Measurements from ENCODE around the gene PPIG. TPM values are rescaled to one million over a fixed set of nuclear protein-coding genes. Genes with fewer than 3 reads are reported as not detected.

Gene PPIG
- total RNA-seq, 1 donor from 2014 or later, result 88.4 TPM

DNA sequence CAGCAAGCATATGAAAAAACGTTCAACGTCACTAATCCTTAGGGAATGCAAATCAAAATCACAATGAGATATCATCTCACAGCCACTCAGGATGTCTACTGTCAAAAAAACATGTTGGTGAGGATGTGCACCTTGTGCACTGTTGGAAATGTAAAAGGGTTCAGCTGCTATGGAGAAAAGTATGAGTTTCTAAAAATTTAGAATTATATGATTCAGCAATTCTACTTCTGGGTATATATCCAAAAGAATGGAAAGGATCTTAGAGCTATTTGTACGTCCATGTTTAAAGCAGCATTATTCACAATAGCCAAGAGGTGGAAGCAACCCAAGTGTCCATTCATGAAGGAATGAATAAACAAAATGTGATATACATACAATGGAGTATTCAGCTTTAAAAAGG, 60.0 kb downstream of the PPIG start:
- no peaks in the 10 kb centered on the region for H4K20me1 ChIP-seq (ENCODE audit: low read depth)
- H2AFZ ChIP-seq (replicated peaks), result no peak overlapping the region
- no peaks in the 10 kb centered on the region for H3K36me3 Mint-ChIP-seq
- no peak overlapping the region for H3K9ac ChIP-seq
- H3K4me3 ChIP-seq, result no peak overlapping the region
- no peaks in the 10 kb centered on the region for H3K9me3 ChIP-seq (ENCODE audit: low read depth)
- H3F3A ChIP-seq (ENCODE audit: low read depth), result peaks cover 25% of the 10 kb centered on the region
- no peaks in the 10 kb centered on the region for H3K4me1 ChIP-seq
- no peaks in the 10 kb centered on the region for H3K27me3 ChIP-seq
- H3K27me3 Mint-ChIP-seq (ENCODE audit: insufficient read depth, low read depth), result no peaks in the 10 kb centered on the region
- H3K36me3 ChIP-seq, result no peaks in the 10 kb centered on the region
- no peak overlapping the region for H3K4me2 ChIP-seq
- no peak overlapping the region for H3K4me3 Mint-ChIP-seq
- H3K27ac ChIP-seq, result no peak overlapping the region
- no peak for DNase-seq (ENCODE audit: low spot score)
- no peaks in the 10 kb centered on the region for H3K4me1 Mint-ChIP-seq
- TF ChIP-seq CTCF (IDR thresholded peaks at IDR 0.05) (no peak), EZH2 (IDR thresholded peaks at IDR 0.05) (no peak), EZH2phosphoT487 (IDR thresholded peaks at IDR 0.05) (no peak)
- no peaks in the 10 kb centered on the region for H3K79me2 ChIP-seq (ENCODE audit: low read depth)
- H3K9me3 Mint-ChIP-seq, result no peaks in the 10 kb centered on the region
- H3K27ac Mint-ChIP-seq, result no peak overlapping the region

- H3K4me3 Mint-ChIP-seq, result no peak overlapping the region
- H3K36me3 Mint-ChIP-seq, result no peaks in the 10 kb centered on the region
- no peaks in the 10 kb centered on the region for H3K4me1 Mint-ChIP-seq
Measured at GRCh38 chr2:169647496-169647895, 63.3 kb downstream of the PPIG start.

GRCh38 chr2:169649278-169649677, 65.1 kb downstream of the PPIG start:
- no peak overlapping the region for H3K4me2 ChIP-seq
- Mint-ChIP-seq H3K4me3 (no peak overlapping the region), H3K36me3 (no peaks in the 10 kb centered on the region), H3K27ac (no peak overlapping the region), H3K4me1 (no peaks in the 10 kb centered on the region), H3K27me3 (ENCODE audit: insufficient read depth, low read depth) (no peaks in the 10 kb centered on the region), H3K9me3 (no peaks in the 10 kb centered on the region)
- peaks cover 4% of the 10 kb centered on the region for H3F3A ChIP-seq (ENCODE audit: low read depth)
- H3K36me3 ChIP-seq, result no peaks in the 10 kb centered on the region
- H4K20me1 ChIP-seq (ENCODE audit: low read depth), result no peaks in the 10 kb centered on the region
- H3K4me1 ChIP-seq, result no peaks in the 10 kb centered on the region
- no peaks in the 10 kb centered on the region for H3K9me3 ChIP-seq (ENCODE audit: low read depth)
- no peaks in the 10 kb centered on the region for H3K27me3 ChIP-seq
- no peak for TF ChIP-seq EZH2phosphoT487 (IDR thresholded peaks at IDR 0.05)
- no peak for TF ChIP-seq CTCF (IDR thresholded peaks at IDR 0.05)
- TF ChIP-seq EZH2 (IDR thresholded peaks at IDR 0.05), result no peak
- no peaks in the 10 kb centered on the region for H3K79me2 ChIP-seq (ENCODE audit: low read depth)
- no peak overlapping the region for H3K27ac ChIP-seq
- no peak overlapping the region for H3K4me3 ChIP-seq
- H3K9ac ChIP-seq, result no peak overlapping the region
- no peak overlapping the region for H2AFZ ChIP-seq (replicated peaks)
- DNase-seq (ENCODE audit: low spot score), result no peak

More at GRCh38 chr2:169647496-169647895, 63.3 kb downstream of the PPIG start:
- Histone ChIP-seq H2AFZ (replicated peaks) (no peak overlapping the region), H3K36me3 (no peaks in the 10 kb centered on the region), H3K4me1 (no peaks in the 10 kb centered on the region), H3K4me2 (no peak overlapping the region), H3K9me3 (ENCODE audit: low read depth) (no peaks in the 10 kb centered on the region), H3K9ac (no peak overlapping the region), H3K27ac (no peak overlapping the region), H4K20me1 (ENCODE audit: low read depth) (no peaks in the 10 kb centered on the region), H3K4me3 (no peak overlapping the region), H3K79me2 (ENCODE audit: low read depth) (no peaks in the 10 kb centered on the region), H3K27me3 (no peaks in the 10 kb centered on the region), H3F3A (ENCODE audit: low read depth) (peaks cover 11% of the 10 kb centered on the region)
- no peak for TF ChIP-seq CTCF (IDR thresholded peaks at IDR 0.05)
- TF ChIP-seq EZH2 (IDR thresholded peaks at IDR 0.05), result no peak
- no peak for TF ChIP-seq EZH2phosphoT487 (IDR thresholded peaks at IDR 0.05)
- Mint-ChIP-seq H3K27me3 (ENCODE audit: insufficient read depth, low read depth) (no peaks in the 10 kb centered on the region), H3K27ac (no peak overlapping the region), H3K9me3 (no peaks in the 10 kb centered on the region)
- DNase-seq (ENCODE audit: low spot score), result no peak
